Loucy (cell line): ENCODE measurements around the gene PLEKHA1.

Source experiments
- H2AFZ ChIP-seq: fragments of 200-600 bp; sonication (generic); 2 replicates; pipeline ENCODE4 v1.6.0; 2016; ENCODE audit warnings: antibody characterized with exemption, mild to moderate bottlenecking, low read length, moderate library complexity
- H3F3A ChIP-seq: fragments of 200-600 bp; 2 replicates; pipeline ENCODE4 v1.6.0; 2016; ENCODE audit warnings: antibody characterized with exemption, low read depth, mild to moderate bottlenecking
- H3K27me3 ChIP-seq: fragments of 200-600 bp; sonication (generic); 2 replicates; pipeline ENCODE4 v1.6.1; 2014; ENCODE audit warnings: low read length, mild to moderate bottlenecking; ENCODE audit not compliant: insufficient read depth, poor library complexity, severe bottlenecking
- H3K36me3 ChIP-seq: fragments of 200-600 bp; sonication (generic); 2 replicates; pipeline ENCODE4 v1.6.1; 2016; ENCODE audit warnings: low read length; ENCODE audit not compliant: insufficient read depth
- H3K4me1 ChIP-seq: fragments of 200-600 bp; sonication (generic); 2 replicates; pipeline ENCODE4 v1.5.1; 2014; ENCODE audit warnings: low read length, mild to moderate bottlenecking; ENCODE audit not compliant: insufficient read depth, poor library complexity, severe bottlenecking
- H3K4me2 ChIP-seq: fragments of 200-600 bp; sonication (generic); 2 replicates; pipeline ENCODE4 v1.6.0; 2014; ENCODE audit warnings: antibody characterized with exemption, low read length, low read depth, mild to moderate bottlenecking; ENCODE audit not compliant: poor library complexity, severe bottlenecking
- H3K4me3 ChIP-seq: fragments of 200-600 bp; sonication (generic); 2 replicates; pipeline ENCODE4 v1.5.1; 2014; ENCODE audit warnings: low read length, mild to moderate bottlenecking, mixed read lengths; ENCODE audit not compliant: poor library complexity, severe bottlenecking
- H3K79me2 ChIP-seq: fragments of 200-600 bp; sonication (generic); 2 replicates; pipeline ENCODE4 v1.6.1; 2014; ENCODE audit warnings: low read length; ENCODE audit not compliant: insufficient read depth
- H3K9ac ChIP-seq: fragments of 200-600 bp; sonication (generic); 2 replicates; pipeline ENCODE4 v1.6.0; 2014; ENCODE audit warnings: mild to moderate bottlenecking, low read depth, low read length, moderate library complexity; ENCODE audit not compliant: poor library complexity, severe bottlenecking
- H3K9me2 ChIP-seq: fragments of 200-600 bp; sonication (generic); replicated peaks from 2 replicates; pipeline ENCODE4 v1.6.1; 2016; ENCODE audit warnings: low read depth, low read length, mixed read lengths
- H3K9me3 ChIP-seq: fragments of 200-600 bp; sonication (generic); 2 replicates; pipeline ENCODE4 v1.6.1; 2014; ENCODE audit warnings: mild to moderate bottlenecking, antibody characterized with exemption, low read length, low read depth; ENCODE audit not compliant: insufficient read depth
- H4K20me1 ChIP-seq: fragments of 200-600 bp; sonication (generic); 2 replicates; pipeline ENCODE4 v1.6.0; 2014; ENCODE audit warnings: antibody characterized with exemption, low read length, mild to moderate bottlenecking; ENCODE audit not compliant: insufficient read depth, poor library complexity, severe bottlenecking
- EZH2phosphoT487 ChIP-seq: fragments of 200-600 bp; IDR thresholded peaks from 2 replicates; pipeline ENCODE4 v1.6.1; 2018; ENCODE audit warnings: antibody characterized with exemption, mild to moderate bottlenecking, moderate library complexity, borderline replicate concordance
- TF ChIP-seq, protein P1 (sequence below): fragments of 200-600 bp; sonication (generic); conservative IDR thresholded peaks from 2 replicates; pipeline ENCODE4 v1.5.1; 2014; ENCODE audit warnings: mild to moderate bottlenecking, antibody characterized with exemption, low read length

The PLEKHA1 gene

DNA sequence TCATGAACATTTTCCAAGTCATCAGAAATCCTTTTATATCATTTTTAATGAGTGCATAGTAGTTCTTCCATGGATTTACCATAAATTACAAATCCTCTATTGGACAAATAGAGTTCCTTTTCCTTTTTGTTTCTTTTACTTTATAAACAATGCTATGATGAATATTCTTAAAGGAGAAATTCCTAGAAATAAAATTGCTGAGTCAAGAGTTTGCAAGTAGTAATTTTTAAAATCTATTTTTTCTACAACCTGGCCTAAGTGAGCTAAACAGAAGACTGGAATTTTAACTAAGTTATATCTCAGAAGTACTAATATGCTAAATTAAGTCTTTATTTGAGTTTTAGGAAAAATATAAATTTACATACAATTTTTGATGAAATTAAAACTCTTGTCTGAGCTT is 38.8 kb downstream of the PLEKHA1 start:
- Histone ChIP-seq H3K79me2 (no peaks in the 10 kb centered on the region), H3K9me3 (no peaks in the 10 kb centered on the region), H4K20me1 (no peaks in the 10 kb centered on the region), H3K9me2 (no peaks in the 10 kb centered on the region), H3K27me3 (peaks cover 25% of the 10 kb centered on the region), H3F3A (no peaks in the 10 kb centered on the region), H3K9ac (no peak overlapping the region), H3K4me1 (peaks cover 7% of the 10 kb centered on the region), H3K4me3 (no peak overlapping the region), H3K4me2 (no peak overlapping the region), H2AFZ (no peak overlapping the region), H3K36me3 (no peaks in the 10 kb centered on the region)
- TF ChIP-seq, protein P1, sequence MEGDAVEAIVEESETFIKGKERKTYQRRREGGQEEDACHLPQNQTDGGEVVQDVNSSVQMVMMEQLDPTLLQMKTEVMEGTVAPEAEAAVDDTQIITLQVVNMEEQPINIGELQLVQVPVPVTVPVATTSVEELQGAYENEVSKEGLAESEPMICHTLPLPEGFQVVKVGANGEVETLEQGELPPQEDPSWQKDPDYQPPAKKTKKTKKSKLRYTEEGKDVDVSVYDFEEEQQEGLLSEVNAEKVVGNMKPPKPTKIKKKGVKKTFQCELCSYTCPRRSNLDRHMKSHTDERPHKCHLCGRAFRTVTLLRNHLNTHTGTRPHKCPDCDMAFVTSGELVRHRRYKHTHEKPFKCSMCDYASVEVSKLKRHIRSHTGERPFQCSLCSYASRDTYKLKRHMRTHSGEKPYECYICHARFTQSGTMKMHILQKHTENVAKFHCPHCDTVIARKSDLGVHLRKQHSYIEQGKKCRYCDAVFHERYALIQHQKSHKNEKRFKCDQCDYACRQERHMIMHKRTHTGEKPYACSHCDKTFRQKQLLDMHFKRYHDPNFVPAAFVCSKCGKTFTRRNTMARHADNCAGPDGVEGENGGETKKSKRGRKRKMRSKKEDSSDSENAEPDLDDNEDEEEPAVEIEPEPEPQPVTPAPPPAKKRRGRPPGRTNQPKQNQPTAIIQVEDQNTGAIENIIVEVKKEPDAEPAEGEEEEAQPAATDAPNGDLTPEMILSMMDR = no peak
- no peak for TF ChIP-seq EZH2phosphoT487

DNA sequence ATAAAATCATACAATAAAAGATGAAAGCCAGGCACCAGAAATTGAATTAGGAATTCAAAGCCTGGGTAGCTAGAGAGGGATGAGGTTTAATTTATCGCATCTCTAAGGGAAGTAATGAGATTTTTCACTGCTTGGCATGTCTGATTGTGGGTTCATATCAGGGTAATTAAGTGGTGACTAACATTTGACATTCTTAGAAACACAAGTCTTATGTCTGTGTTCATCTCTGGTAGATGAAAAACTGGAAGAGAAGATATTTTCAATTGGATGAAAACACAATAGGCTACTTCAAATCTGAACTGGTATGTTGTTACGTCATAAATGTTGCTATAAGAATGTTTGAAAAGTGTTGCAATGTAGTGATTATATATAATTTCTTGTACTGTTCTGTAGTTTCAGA is 43.2 kb downstream of the PLEKHA1 start:
- Histone ChIP-seq H3K9me3 (no peaks in the 10 kb centered on the region), H3K4me1 (peaks cover 7% of the 10 kb centered on the region), H2AFZ (no peak overlapping the region), H3F3A (no peaks in the 10 kb centered on the region), H3K9ac (no peak overlapping the region), H3K27me3 (peaks cover 28% of the 10 kb centered on the region), H3K79me2 (no peaks in the 10 kb centered on the region), H4K20me1 (no peaks in the 10 kb centered on the region), H3K4me2 (no peak overlapping the region), H3K9me2 (no peaks in the 10 kb centered on the region), H3K36me3 (no peaks in the 10 kb centered on the region), H3K4me3 (no peak overlapping the region)
- no peak for TF ChIP-seq EZH2phosphoT487
- TF ChIP-seq, protein P1 = no peak

DNA sequence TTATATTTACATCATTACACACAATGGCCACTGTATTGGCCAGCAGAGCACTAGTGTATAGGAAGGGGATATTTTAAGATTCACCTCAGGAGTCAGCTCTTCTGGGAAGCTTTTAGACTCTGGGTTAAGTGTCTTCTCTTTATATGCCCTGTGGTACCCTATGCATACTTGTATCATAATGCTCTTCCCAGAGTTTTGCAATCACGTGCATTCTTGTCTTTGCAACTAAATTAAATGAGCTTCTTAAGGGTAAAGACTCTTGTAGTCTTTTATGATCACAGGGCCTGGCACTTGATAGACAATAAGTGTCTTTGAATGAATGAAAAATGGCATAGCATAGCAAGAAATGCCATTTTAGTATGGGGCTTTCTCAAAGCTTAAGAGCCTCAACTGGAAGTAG is 44.5 kb downstream of the PLEKHA1 start:
- Histone ChIP-seq H3K9me2 (no peaks in the 10 kb centered on the region), H3K4me2 (no peak overlapping the region), H2AFZ (no peak overlapping the region), H3K27me3 (peaks cover 28% of the 10 kb centered on the region), H3K36me3 (no peaks in the 10 kb centered on the region), H3K4me3 (no peak overlapping the region), H4K20me1 (no peaks in the 10 kb centered on the region), H3K9ac (no peak overlapping the region), H3F3A (no peaks in the 10 kb centered on the region), H3K79me2 (no peaks in the 10 kb centered on the region), H3K4me1 (peaks cover 7% of the 10 kb centered on the region), H3K9me3 (no peaks in the 10 kb centered on the region)
- TF ChIP-seq, protein P1 = no peak
- TF ChIP-seq EZH2phosphoT487 = no peak
